Kidney (tissue), 14 donors: ENCODE results near the gene CENPX. TPM values are rescaled to one million over a fixed set of nuclear protein-coding genes. Genes with fewer than 3 reads are reported as not detected.

Source experiments
- DNase-seq, 5 donors: peaks; one replicate each; pipeline ENCODE4 v3.0.0-alpha.2; 2013 to 2020
- FAIRE-seq: peaks from 2 replicates; lab custom pipeline; 2012; peaks lifted over from hg19 to GRCh38; lab: Jason Lieb, UNC
- H3K27ac ChIP-seq, 2 donors: one replicate each; pipeline ENCODE4 v1.7.0; 2013; ENCODE audit warnings: low read depth in 2 of 2, low read length in 2 of 2, inconsistent platforms in 1 of 2
- H3K27me3 ChIP-seq: one replicate; pipeline ENCODE4 v1.7.1; 2013; ENCODE audit warnings: low read length, inconsistent platforms; ENCODE audit not compliant: control insufficient read depth, insufficient read depth
- H3K36me3 ChIP-seq, 3 donors: one replicate each; pipeline versions ENCODE4 v1.7.0 to v1.7.1; 2013; ENCODE audit warnings: low read length in 3 of 3, control low read depth in 1 of 3, inconsistent platforms in 1 of 3; ENCODE audit not compliant: insufficient read depth in 3 of 3, control insufficient read depth in 2 of 3
- H3K4me1 ChIP-seq, 3 donors: one replicate each; pipeline versions ENCODE4 v1.7.0 to v1.7.1; 2013; ENCODE audit warnings: low read length in 3 of 3, inconsistent platforms in 1 of 3, low read depth in 1 of 3; ENCODE audit not compliant: control insufficient read depth in 2 of 3, insufficient read depth in 2 of 3
- H3K4me3 ChIP-seq, 3 donors: one replicate each; pipeline versions ENCODE4 v1.7.0 to v1.8.1; 2013; ENCODE audit warnings: low read length in 3 of 3, control low read depth in 1 of 3, inconsistent platforms in 1 of 3
- H3K9ac ChIP-seq, 3 donors: one replicate each; pipeline versions ENCODE4 v1.7.0 to v1.7.1; 2013; ENCODE audit warnings: low read length in 3 of 3, control low read depth in 1 of 3, inconsistent platforms in 1 of 3
- H3K9me3 ChIP-seq, 3 donors: one replicate each; pipeline versions ENCODE4 v1.7.0 to v1.7.1; 2013; ENCODE audit warnings: low read length in 3 of 3, control low read depth in 1 of 3, inconsistent platforms in 1 of 3; ENCODE audit not compliant: control insufficient read depth in 2 of 3, insufficient read depth in 1 of 3
- CTCF ChIP-seq: IDR thresholded peaks from 3 replicates; pipeline ENCODE4 v1.5.1; 2012; ENCODE audit warnings: mild to moderate bottlenecking, moderate library complexity, borderline replicate concordance; ENCODE audit not compliant: insufficient read depth; ENCODE audit errors: extremely low read depth
- intact Hi-C: fragments of 100-400 bp; cut with DNase I; formaldehyde crosslinking; loops from one replicate; pipeline ENCODE4 v1.11.1; 2022
- polyA plus RNA-seq: library from polyadenylated mRNA; stranded (reverse); fragments of 350-450 nt; fragmentation: Illumina TruSeq; extraction: RNeasy Lipid Tissue Mini Kit (QIAGEN cat#74804); gene quantifications from one replicate; pipeline ENCODE4 v1.2.3, GENCODE V29; 2014; ENCODE audit warnings: low read depth, low replicate concordance; ENCODE audit not compliant: insufficient read depth
- total RNA-seq: library from RNA; stranded (reverse); fragmentation: NEBNext Ultra II Directional; extraction: Animal tissue kit (Norgen Biotek cat#: 25700); gene quantifications from one replicate; pipeline ENCODE4 v1.2.1, GENCODE V29; 2021
- donor health status: control.
- donor health status: control.
- donor health status: control.
- donor health status: control.
- donor health status: control.
- donor health status: DM: yes; HTN: yes; CAD: no.
- donor health status: Normal renal cell carcinoma (clear cell type).

CENPX gene
- total and polyA plus RNA-seq, 2 donors from 2014 or later: 36.9 to 93.2 TPM

DNA sequence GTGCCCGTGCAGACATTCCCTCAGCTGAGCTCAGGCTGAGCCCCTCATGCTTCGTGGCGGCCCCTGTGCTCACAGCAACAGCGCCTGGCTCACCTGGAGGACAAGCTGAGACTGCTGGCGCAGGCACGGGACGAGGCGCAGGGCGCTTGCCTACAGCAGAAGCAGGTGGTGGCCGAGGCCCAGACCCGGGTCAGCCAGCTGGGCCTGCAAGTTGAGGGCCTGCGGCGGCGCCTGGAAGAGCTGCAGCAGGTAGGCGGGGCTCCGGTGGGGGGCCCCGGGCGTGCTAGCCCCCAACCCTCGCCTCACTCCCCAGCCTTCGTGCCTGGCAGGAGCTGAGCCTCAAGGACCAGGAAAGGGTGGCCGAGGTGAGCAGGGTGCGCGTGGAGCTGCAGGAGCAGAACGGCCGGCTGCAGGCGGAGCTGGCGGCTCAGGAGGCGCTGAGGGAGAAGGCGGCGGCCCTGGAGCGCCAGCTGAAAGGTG lies 7.4 kb upstream of the CENPX start:
- TF ChIP-seq CTCF: no peak
- Histone ChIP-seq H3K4me3 (no peak overlapping the region), H3K9me3 (no peaks in the 10 kb centered on the region), H3K36me3 (peaks cover 0 to 3% (median 0%) of the 10 kb centered on the region in 3 donors), H3K4me1 (peaks cover 0 to 13% (median 0%) of the 10 kb centered on the region in 3 donors), H3K9ac (no peak overlapping the region), H3K27ac (no peak overlapping the region), H3K27me3 (no peaks in the 10 kb centered on the region)
- no peak for FAIRE-seq
- no peak for DNase-seq
- intact Hi-C loops: loop anchor here (10.0 kb wide), 1 partner anchor 125 kb away; no protein-coding TSS in a partner anchor

GRCh38 chr17:82029391-82029790 lies 6.7 kb upstream of the CENPX start:
- DNase-seq (no peak), FAIRE-seq (no peak)
- H3K4me1 ChIP-seq: peaks cover 0 to 13% (median 0%) of the 10 kb centered on the region in 3 donors
- H3K4me3 ChIP-seq: no peak overlapping the region
- no peaks in the 10 kb centered on the region for H3K27me3 ChIP-seq
- no peak for TF ChIP-seq CTCF
- H3K9ac ChIP-seq: no peak overlapping the region
- H3K36me3 ChIP-seq: no peaks in the 10 kb centered on the region
- intact Hi-C loops: no loop called here
- no peaks in the 10 kb centered on the region for H3K9me3 ChIP-seq
- no peak overlapping the region for H3K27ac ChIP-seq

DNA sequence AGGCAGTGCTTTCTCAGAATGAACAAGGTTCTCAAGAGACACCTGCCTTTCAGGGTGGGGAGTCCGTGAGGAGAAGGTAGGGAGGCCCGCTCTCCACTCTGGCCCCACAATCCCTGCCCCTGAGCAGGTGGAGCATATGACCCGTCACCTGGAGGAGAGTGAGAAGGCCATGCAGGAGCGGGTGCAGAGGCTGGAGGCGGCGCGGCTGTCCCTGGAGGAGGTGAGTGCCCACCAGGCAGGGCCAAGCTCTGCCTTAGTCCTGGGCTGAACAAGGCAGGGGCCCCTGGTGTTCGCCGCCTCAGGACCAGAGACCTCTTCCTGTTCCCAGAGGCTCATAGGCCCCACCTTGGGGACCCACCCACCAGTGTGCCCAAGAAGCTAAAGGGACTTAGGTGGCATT lies 6.3 kb upstream of the CENPX start:
- Histone ChIP-seq H3K36me3 (no peaks in the 10 kb centered on the region), H3K9ac (no peak overlapping the region), H3K27me3 (no peaks in the 10 kb centered on the region), H3K27ac (no peak overlapping the region), H3K9me3 (no peaks in the 10 kb centered on the region), H3K4me1 (peaks cover 0 to 15% (median 0%) of the 10 kb centered on the region in 3 donors), H3K4me3 (no peak overlapping the region)
- intact Hi-C loops: no loop called here
- FAIRE-seq (no peak), DNase-seq (no peak)
- no peak for TF ChIP-seq CTCF

DNA sequence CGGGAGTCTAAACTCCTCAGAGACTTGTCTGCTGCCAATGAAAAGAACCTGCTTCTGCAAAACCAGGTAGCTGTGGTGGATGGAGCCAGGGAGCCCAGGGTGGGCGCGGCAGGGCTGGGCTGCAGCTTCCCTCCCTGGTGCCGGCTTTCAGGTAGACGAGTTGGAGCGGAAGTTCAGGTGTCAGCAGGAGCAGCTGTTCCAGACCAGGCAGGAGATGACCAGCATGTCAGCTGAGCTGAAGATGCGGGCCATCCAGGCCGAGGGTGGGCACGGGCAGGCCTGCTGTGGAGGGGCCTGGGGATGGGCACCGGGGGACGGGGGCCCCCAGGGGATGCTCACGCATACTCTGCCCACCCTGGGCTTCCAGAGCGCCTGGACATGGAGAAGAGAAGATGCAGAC lies 5.6 kb upstream of the CENPX start:
- intact Hi-C loops: no loop called here

More for the DNA sequence above, 5.6 kb upstream of the CENPX start:
- H3K4me1 ChIP-seq: peaks cover 0 to 20% (median 0%) of the 10 kb centered on the region in 3 donors
- H3K4me3 ChIP-seq: no peak overlapping the region
- DNase-seq (no peak), FAIRE-seq (no peak)
- no peak overlapping the region for H3K9ac ChIP-seq
- no peaks in the 10 kb centered on the region for H3K9me3 ChIP-seq
- H3K36me3 ChIP-seq: no peaks in the 10 kb centered on the region
- H3K27ac ChIP-seq: no peak overlapping the region
- no peak for TF ChIP-seq CTCF
- no peaks in the 10 kb centered on the region for H3K27me3 ChIP-seq
